Measurements from ENCODE around the gene CWC27.

The CWC27 gene

GRCh38 chr5:64980176-64980575 is 211.4 kb downstream of the CWC27 start:
- no peak overlapping the region for H3K9ac ChIP-seq (ENCODE audit: low read depth, low read length)
- no peak overlapping the region for H3K27ac ChIP-seq (ENCODE audit: low read length)
- no peak overlapping the region for H3K4me3 ChIP-seq (ENCODE audit: low read length)
- H3K9me3 ChIP-seq (ENCODE audit: insufficient read depth, low read depth, low read length) = no peaks in the 10 kb centered on the region
- no peaks in the 10 kb centered on the region for H3K4me1 ChIP-seq (ENCODE audit: insufficient read depth, low read length)
- H3K36me3 ChIP-seq (ENCODE audit: insufficient read depth, low read depth, low read length) = peaks cover 18% of the 10 kb centered on the region; the same call in 1 of the 2 replicates
- no peaks in the 10 kb centered on the region for H3K27me3 ChIP-seq (ENCODE audit: insufficient read depth, low read length)

- Histone ChIP-seq H3K4me3 (ENCODE audit: low read length) (no peak overlapping the region), H3K36me3 (ENCODE audit: insufficient read depth, low read depth, low read length) (peaks cover 4% of the 10 kb centered on the region; the same call in 1 of the 2 replicates), H3K9me3 (ENCODE audit: insufficient read depth, low read depth, low read length) (no peaks in the 10 kb centered on the region), H3K27me3 (ENCODE audit: insufficient read depth, low read length) (no peaks in the 10 kb centered on the region), H3K27ac (ENCODE audit: low read length) (no peak overlapping the region), H3K9ac (ENCODE audit: low read depth, low read length) (no peak overlapping the region), H3K4me1 (ENCODE audit: insufficient read depth, low read length) (peaks cover 6% of the 10 kb centered on the region; the same call in 1 of the 2 replicates)
Measured at GRCh38 chr5:64987768-64988167, 219.0 kb downstream of the CWC27 start.

- no peak overlapping the region for H3K9ac ChIP-seq (ENCODE audit: low read depth, low read length)
- no peak overlapping the region for H3K4me3 ChIP-seq (ENCODE audit: low read length)
- no peaks in the 10 kb centered on the region for H3K27me3 ChIP-seq (ENCODE audit: insufficient read depth, low read length)
- no peaks in the 10 kb centered on the region for H3K36me3 ChIP-seq (ENCODE audit: insufficient read depth, low read depth, low read length)
- no peaks in the 10 kb centered on the region for H3K4me1 ChIP-seq (ENCODE audit: insufficient read depth, low read length)
- no peaks in the 10 kb centered on the region for H3K9me3 ChIP-seq (ENCODE audit: insufficient read depth, low read depth, low read length)
- no peak overlapping the region for H3K27ac ChIP-seq (ENCODE audit: low read length)
Measured at GRCh38 chr5:65009207-65009606, 240.5 kb downstream of the CWC27 start.

- Histone ChIP-seq H3K4me1 (ENCODE audit: insufficient read depth, low read length) (no peaks in the 10 kb centered on the region), H3K27me3 (ENCODE audit: insufficient read depth, low read length) (no peaks in the 10 kb centered on the region), H3K4me3 (ENCODE audit: low read length) (no peak overlapping the region), H3K27ac (ENCODE audit: low read length) (no peak overlapping the region), H3K9me3 (ENCODE audit: insufficient read depth, low read depth, low read length) (no peaks in the 10 kb centered on the region), H3K9ac (ENCODE audit: low read depth, low read length) (no peak overlapping the region), H3K36me3 (ENCODE audit: insufficient read depth, low read depth, low read length) (no peaks in the 10 kb centered on the region)
Measured at GRCh38 chr5:65010841-65011240, 242.1 kb downstream of the CWC27 start.

- Histone ChIP-seq H3K4me3 (ENCODE audit: low read length) (no peak overlapping the region), H3K9me3 (ENCODE audit: insufficient read depth, low read depth, low read length) (no peaks in the 10 kb centered on the region), H3K4me1 (ENCODE audit: insufficient read depth, low read length) (no peaks in the 10 kb centered on the region), H3K9ac (ENCODE audit: low read depth, low read length) (no peak overlapping the region), H3K36me3 (ENCODE audit: insufficient read depth, low read depth, low read length) (no peaks in the 10 kb centered on the region), H3K27me3 (ENCODE audit: insufficient read depth, low read length) (no peaks in the 10 kb centered on the region), H3K27ac (ENCODE audit: low read length) (no peak overlapping the region)
Measured at GRCh38 chr5:65012301-65012892, 243.7 kb downstream of the CWC27 start.

- Histone ChIP-seq H3K27ac (ENCODE audit: low read length) (no peak overlapping the region), H3K36me3 (ENCODE audit: insufficient read depth, low read depth, low read length) (no peaks in the 10 kb centered on the region), H3K4me1 (ENCODE audit: insufficient read depth, low read length) (peaks cover 6% of the 10 kb centered on the region; the same call in 1 of the 2 replicates), H3K27me3 (ENCODE audit: insufficient read depth, low read length) (no peaks in the 10 kb centered on the region), H3K4me3 (ENCODE audit: low read length) (no peak overlapping the region), H3K9me3 (ENCODE audit: insufficient read depth, low read depth, low read length) (no peaks in the 10 kb centered on the region), H3K9ac (ENCODE audit: low read depth, low read length) (no peak overlapping the region)
Measured at GRCh38 chr5:65013166-65013565, 244.4 kb downstream of the CWC27 start.

GRCh38 chr5:65014769-65015168 is 246.0 kb downstream of the CWC27 start:
- no peak overlapping the region for H3K9ac ChIP-seq (ENCODE audit: low read depth, low read length)
- no peaks in the 10 kb centered on the region for H3K9me3 ChIP-seq (ENCODE audit: insufficient read depth, low read depth, low read length)
- no peaks in the 10 kb centered on the region for H3K27me3 ChIP-seq (ENCODE audit: insufficient read depth, low read length)
- no peaks in the 10 kb centered on the region for H3K36me3 ChIP-seq (ENCODE audit: insufficient read depth, low read depth, low read length)
- H3K4me3 ChIP-seq (ENCODE audit: low read length) = no peak overlapping the region
- peaks cover 7% of the 10 kb centered on the region; the same call in 1 of the 2 replicates for H3K4me1 ChIP-seq (ENCODE audit: insufficient read depth, low read length)
- no peak overlapping the region for H3K27ac ChIP-seq (ENCODE audit: low read length)

- no peak overlapping the region for H3K9ac ChIP-seq (ENCODE audit: low read depth, low read length)
- H3K27ac ChIP-seq (ENCODE audit: low read length) = no peak overlapping the region
- peaks cover 7% of the 10 kb centered on the region; the same call in 1 of the 2 replicates for H3K4me1 ChIP-seq (ENCODE audit: insufficient read depth, low read length)
- H3K27me3 ChIP-seq (ENCODE audit: insufficient read depth, low read length) = no peaks in the 10 kb centered on the region
- H3K36me3 ChIP-seq (ENCODE audit: insufficient read depth, low read depth, low read length) = no peaks in the 10 kb centered on the region
- H3K4me3 ChIP-seq (ENCODE audit: low read length) = no peak overlapping the region
- no peaks in the 10 kb centered on the region for H3K9me3 ChIP-seq (ENCODE audit: insufficient read depth, low read depth, low read length)
Measured at GRCh38 chr5:65015767-65016166, 247.0 kb downstream of the CWC27 start.

GRCh38 chr5:65017636-65018035 is 248.9 kb downstream of the CWC27 start:
- no peaks in the 10 kb centered on the region for H3K9me3 ChIP-seq (ENCODE audit: insufficient read depth, low read depth, low read length)
- H3K9ac ChIP-seq (ENCODE audit: low read depth, low read length) = no peak overlapping the region
- H3K27ac ChIP-seq (ENCODE audit: low read length) = no peak overlapping the region
- H3K4me1 ChIP-seq (ENCODE audit: insufficient read depth, low read length) = peaks cover 7% of the 10 kb centered on the region; the same call in 1 of the 2 replicates
- H3K36me3 ChIP-seq (ENCODE audit: insufficient read depth, low read depth, low read length) = no peaks in the 10 kb centered on the region
- H3K4me3 ChIP-seq (ENCODE audit: low read length) = no peak overlapping the region
- no peaks in the 10 kb centered on the region for H3K27me3 ChIP-seq (ENCODE audit: insufficient read depth, low read length)

- peaks cover 7% of the 10 kb centered on the region; the same call in 1 of the 2 replicates for H3K4me1 ChIP-seq (ENCODE audit: insufficient read depth, low read length)
- no peaks in the 10 kb centered on the region for H3K27me3 ChIP-seq (ENCODE audit: insufficient read depth, low read length)
- H3K4me3 ChIP-seq (ENCODE audit: low read length) = no peak overlapping the region
Measured at GRCh38 chr5:65018763-65019162, 250.0 kb downstream of the CWC27 start.

GRCh38 chr5:65020492-65020891 is 251.8 kb downstream of the CWC27 start:
- no peak overlapping the region for H3K9ac ChIP-seq (ENCODE audit: low read depth, low read length)
- H3K27ac ChIP-seq (ENCODE audit: low read length) = no peak overlapping the region
- no peak overlapping the region for H3K4me3 ChIP-seq (ENCODE audit: low read length)
- H3K36me3 ChIP-seq (ENCODE audit: insufficient read depth, low read depth, low read length) = no peaks in the 10 kb centered on the region
- H3K9me3 ChIP-seq (ENCODE audit: insufficient read depth, low read depth, low read length) = no peaks in the 10 kb centered on the region
- peaks cover 7% of the 10 kb centered on the region; the same call in 1 of the 2 replicates for H3K4me1 ChIP-seq (ENCODE audit: insufficient read depth, low read length)
- H3K27me3 ChIP-seq (ENCODE audit: insufficient read depth, low read length) = no peaks in the 10 kb centered on the region

More at GRCh38 chr5:65018763-65019162, 250.0 kb downstream of the CWC27 start:
- no peaks in the 10 kb centered on the region for H3K9me3 ChIP-seq (ENCODE audit: insufficient read depth, low read depth, low read length)
- no peaks in the 10 kb centered on the region for H3K36me3 ChIP-seq (ENCODE audit: insufficient read depth, low read depth, low read length)
- H3K27ac ChIP-seq (ENCODE audit: low read length) = no peak overlapping the region
- no peak overlapping the region for H3K9ac ChIP-seq (ENCODE audit: low read depth, low read length)

GRCh38 chr5:65021527-65022226 is 252.9 kb downstream of the CWC27 start:
- H3K9ac ChIP-seq (ENCODE audit: low read depth, low read length) = no peak overlapping the region
- no peaks in the 10 kb centered on the region for H3K27me3 ChIP-seq (ENCODE audit: insufficient read depth, low read length)
- no peaks in the 10 kb centered on the region for H3K36me3 ChIP-seq (ENCODE audit: insufficient read depth, low read depth, low read length)
- H3K4me3 ChIP-seq (ENCODE audit: low read length) = no peak overlapping the region
- no peak overlapping the region for H3K27ac ChIP-seq (ENCODE audit: low read length)
- no peaks in the 10 kb centered on the region for H3K9me3 ChIP-seq (ENCODE audit: insufficient read depth, low read depth, low read length)
- H3K4me1 ChIP-seq (ENCODE audit: insufficient read depth, low read length) = peaks cover 7% of the 10 kb centered on the region; the same call in 1 of the 2 replicates

Measured in iPS-20b (cell line).